Measurements from ENCODE around the gene GRIN3B. TPM values are rescaled to one million over a fixed set of nuclear protein-coding genes. Genes with fewer than 3 reads are reported as not detected.
A peak's percentile ranks its signal among the peaks of the same experiment; 100 is the strongest.

Gene GRIN3B
- total and polyA plus RNA-seq, 9 of the 15 experiments (the other 6 are each of a cell fraction or from before 2014, with no cell fraction given), result 0.06 to 0.95 (median 0.19) TPM; not detected in 6

DNA sequence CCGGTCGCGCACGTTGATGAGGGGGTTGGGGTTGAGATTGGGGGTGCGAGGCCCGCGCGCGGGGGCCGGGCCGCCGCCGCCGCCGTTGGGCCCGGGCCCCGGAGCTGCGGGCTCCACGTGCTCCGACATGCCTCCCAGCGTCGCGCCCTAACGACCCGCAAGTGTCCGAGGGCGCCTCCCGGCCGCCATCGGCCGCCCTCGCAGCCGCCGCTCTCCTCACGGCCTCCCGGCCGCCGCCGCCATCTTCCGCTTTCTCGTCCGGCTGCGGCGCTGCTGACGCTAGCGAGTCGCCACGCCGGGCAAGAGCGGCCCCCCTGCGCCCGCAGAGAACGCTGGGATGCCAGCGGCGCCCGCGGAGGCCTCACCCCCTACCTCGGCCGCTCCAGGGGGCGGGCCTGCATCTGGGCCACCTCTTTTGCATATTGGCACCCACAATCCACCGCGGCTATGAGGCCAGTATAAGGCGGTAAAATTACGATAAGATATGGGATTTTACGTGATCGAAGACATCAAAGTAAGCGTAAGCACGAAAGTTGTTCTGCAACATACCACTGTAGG is 20.7 kb downstream of the GRIN3B start, which contains the start of gene TMEM259 (continued):
- TF ChIP-seq THRAP3 (IDR thresholded peaks at IDR 0.05; ENCODE audit: borderline replicate concordance), result no peak
- no peak for TF ChIP-seq ZNF668 (CRISPR knock-in tag; IDR thresholded peaks at IDR 0.05)
- TF ChIP-seq RBFOX2 (IDR thresholded peaks at IDR 0.05; ENCODE audit: low read depth, low read length), result peak; percentile 95
- TF ChIP-seq, protein P1, sequence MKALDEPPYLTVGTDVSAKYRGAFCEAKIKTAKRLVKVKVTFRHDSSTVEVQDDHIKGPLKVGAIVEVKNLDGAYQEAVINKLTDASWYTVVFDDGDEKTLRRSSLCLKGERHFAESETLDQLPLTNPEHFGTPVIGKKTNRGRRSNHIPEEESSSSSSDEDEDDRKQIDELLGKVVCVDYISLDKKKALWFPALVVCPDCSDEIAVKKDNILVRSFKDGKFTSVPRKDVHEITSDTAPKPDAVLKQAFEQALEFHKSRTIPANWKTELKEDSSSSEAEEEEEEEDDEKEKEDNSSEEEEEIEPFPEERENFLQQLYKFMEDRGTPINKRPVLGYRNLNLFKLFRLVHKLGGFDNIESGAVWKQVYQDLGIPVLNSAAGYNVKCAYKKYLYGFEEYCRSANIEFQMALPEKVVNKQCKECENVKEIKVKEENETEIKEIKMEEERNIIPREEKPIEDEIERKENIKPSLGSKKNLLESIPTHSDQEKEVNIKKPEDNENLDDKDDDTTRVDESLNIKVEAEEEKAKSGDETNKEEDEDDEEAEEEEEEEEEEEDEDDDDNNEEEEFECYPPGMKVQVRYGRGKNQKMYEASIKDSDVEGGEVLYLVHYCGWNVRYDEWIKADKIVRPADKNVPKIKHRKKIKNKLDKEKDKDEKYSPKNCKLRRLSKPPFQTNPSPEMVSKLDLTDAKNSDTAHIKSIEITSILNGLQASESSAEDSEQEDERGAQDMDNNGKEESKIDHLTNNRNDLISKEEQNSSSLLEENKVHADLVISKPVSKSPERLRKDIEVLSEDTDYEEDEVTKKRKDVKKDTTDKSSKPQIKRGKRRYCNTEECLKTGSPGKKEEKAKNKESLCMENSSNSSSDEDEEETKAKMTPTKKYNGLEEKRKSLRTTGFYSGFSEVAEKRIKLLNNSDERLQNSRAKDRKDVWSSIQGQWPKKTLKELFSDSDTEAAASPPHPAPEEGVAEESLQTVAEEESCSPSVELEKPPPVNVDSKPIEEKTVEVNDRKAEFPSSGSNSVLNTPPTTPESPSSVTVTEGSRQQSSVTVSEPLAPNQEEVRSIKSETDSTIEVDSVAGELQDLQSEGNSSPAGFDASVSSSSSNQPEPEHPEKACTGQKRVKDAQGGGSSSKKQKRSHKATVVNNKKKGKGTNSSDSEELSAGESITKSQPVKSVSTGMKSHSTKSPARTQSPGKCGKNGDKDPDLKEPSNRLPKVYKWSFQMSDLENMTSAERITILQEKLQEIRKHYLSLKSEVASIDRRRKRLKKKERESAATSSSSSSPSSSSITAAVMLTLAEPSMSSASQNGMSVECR (CRISPR knock-in tag; IDR thresholded peaks at IDR 0.05), result 0 out of 2 replicates have a peak, but pooled peaks have one; percentile 11
- TF ChIP-seq SRF (CRISPR knock-in tag; IDR thresholded peaks at IDR 0.05), result peak in 1 of 2 experiments; percentile 78; a peak in 1 of 4 replicates
- TF ChIP-seq, protein P2, sequence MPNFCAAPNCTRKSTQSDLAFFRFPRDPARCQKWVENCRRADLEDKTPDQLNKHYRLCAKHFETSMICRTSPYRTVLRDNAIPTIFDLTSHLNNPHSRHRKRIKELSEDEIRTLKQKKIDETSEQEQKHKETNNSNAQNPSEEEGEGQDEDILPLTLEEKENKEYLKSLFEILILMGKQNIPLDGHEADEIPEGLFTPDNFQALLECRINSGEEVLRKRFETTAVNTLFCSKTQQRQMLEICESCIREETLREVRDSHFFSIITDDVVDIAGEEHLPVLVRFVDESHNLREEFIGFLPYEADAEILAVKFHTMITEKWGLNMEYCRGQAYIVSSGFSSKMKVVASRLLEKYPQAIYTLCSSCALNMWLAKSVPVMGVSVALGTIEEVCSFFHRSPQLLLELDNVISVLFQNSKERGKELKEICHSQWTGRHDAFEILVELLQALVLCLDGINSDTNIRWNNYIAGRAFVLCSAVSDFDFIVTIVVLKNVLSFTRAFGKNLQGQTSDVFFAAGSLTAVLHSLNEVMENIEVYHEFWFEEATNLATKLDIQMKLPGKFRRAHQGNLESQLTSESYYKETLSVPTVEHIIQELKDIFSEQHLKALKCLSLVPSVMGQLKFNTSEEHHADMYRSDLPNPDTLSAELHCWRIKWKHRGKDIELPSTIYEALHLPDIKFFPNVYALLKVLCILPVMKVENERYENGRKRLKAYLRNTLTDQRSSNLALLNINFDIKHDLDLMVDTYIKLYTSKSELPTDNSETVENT (CRISPR knock-in tag; IDR thresholded peaks at IDR 0.05), result peak; percentile 98
- TF ChIP-seq DDX20 (tag; IDR thresholded peaks at IDR 0.05; ENCODE audit: low read depth), result no peak
- no peak for TF ChIP-seq DNMT1 (IDR thresholded peaks at IDR 0.05)
- TF ChIP-seq YY1 (IDR thresholded peaks at IDR 0.05; ENCODE audit: borderline replicate concordance in 1 of 3, control insufficient read depth in 1 of 3, extremely low read depth in 1 of 3, insufficient read depth in 3 of 3, insufficient read length in 1 of 3, insufficient replicate concordance in 2 of 3, low read depth in 1 of 3, low read length in 2 of 3), result peak; percentile 86 to 97 (median 96)
- TF ChIP-seq POLR2G (IDR thresholded peaks at IDR 0.05; ENCODE audit: low read depth, low read length), result peak; percentile 96
- TF ChIP-seq, protein P3, sequence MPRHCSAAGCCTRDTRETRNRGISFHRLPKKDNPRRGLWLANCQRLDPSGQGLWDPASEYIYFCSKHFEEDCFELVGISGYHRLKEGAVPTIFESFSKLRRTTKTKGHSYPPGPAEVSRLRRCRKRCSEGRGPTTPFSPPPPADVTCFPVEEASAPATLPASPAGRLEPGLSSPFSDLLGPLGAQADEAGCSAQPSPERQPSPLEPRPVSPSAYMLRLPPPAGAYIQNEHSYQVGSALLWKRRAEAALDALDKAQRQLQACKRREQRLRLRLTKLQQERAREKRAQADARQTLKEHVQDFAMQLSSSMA (CRISPR knock-in tag; IDR thresholded peaks at IDR 0.05), result peak; percentile 75; the same call in 1 of the 2 replicates
- no peak for TF ChIP-seq NCOA1 (IDR thresholded peaks at IDR 0.05; ENCODE audit: low read depth)
- TF ChIP-seq, protein P4, sequence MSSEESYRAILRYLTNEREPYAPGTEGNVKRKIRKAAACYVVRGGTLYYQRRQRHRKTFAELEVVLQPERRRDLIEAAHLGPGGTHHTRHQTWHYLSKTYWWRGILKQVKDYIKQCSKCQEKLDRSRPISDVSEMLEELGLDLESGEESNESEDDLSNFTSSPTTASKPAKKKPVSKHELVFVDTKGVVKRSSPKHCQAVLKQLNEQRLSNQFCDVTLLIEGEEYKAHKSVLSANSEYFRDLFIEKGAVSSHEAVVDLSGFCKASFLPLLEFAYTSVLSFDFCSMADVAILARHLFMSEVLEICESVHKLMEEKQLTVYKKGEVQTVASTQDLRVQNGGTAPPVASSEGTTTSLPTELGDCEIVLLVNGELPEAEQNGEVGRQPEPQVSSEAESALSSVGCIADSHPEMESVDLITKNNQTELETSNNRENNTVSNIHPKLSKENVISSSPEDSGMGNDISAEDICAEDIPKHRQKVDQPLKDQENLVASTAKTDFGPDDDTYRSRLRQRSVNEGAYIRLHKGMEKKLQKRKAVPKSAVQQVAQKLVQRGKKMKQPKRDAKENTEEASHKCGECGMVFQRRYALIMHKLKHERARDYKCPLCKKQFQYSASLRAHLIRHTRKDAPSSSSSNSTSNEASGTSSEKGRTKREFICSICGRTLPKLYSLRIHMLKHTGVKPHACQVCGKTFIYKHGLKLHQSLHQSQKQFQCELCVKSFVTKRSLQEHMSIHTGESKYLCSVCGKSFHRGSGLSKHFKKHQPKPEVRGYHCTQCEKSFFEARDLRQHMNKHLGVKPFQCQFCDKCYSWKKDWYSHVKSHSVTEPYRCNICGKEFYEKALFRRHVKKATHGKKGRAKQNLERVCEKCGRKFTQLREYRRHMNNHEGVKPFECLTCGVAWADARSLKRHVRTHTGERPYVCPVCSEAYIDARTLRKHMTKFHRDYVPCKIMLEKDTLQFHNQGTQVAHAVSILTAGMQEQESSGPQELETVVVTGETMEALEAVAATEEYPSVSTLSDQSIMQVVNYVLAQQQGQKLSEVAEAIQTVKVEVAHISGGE (CRISPR knock-in tag; IDR thresholded peaks at IDR 0.05), result no peak
- TF ChIP-seq HNRNPL (IDR thresholded peaks at IDR 0.05; ENCODE audit: low read depth, low read length), result peak; percentile 99
- no peak for TF ChIP-seq CBX2 (IDR thresholded peaks at IDR 0.05; ENCODE audit: insufficient read depth, low read length, poor library complexity, severe bottlenecking)

Data from K562 (cell line).